Thoracic aorta endothelial cell (primary cell): ENCODE data around the gene ELAC1. TPM values are rescaled to one million over a fixed set of nuclear protein-coding genes. Genes with fewer than 3 reads are reported as not detected.

Source experiments
- small RNA-seq: library from RNA; depleted of rRNA; stranded (forward); fragments of <200 nt; gene quantifications from one replicate; pipeline ENCODE3, GENCODE V24; 2012
- total RNA-seq: library from RNA; depleted of rRNA; stranded (reverse); fragments of >200 nt; gene quantifications from 2 replicates; pipeline ENCODE4 v1.2.3, GENCODE V29; 2012

Gene ELAC1, protein sequence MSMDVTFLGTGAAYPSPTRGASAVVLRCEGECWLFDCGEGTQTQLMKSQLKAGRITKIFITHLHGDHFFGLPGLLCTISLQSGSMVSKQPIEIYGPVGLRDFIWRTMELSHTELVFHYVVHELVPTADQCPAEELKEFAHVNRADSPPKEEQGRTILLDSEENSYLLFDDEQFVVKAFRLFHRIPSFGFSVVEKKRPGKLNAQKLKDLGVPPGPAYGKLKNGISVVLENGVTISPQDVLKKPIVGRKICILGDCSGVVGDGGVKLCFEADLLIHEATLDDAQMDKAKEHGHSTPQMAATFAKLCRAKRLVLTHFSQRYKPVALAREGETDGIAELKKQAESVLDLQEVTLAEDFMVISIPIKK
- 9.2 and 9.4 TPM in 2 replicates for total RNA-seq

DNA sequence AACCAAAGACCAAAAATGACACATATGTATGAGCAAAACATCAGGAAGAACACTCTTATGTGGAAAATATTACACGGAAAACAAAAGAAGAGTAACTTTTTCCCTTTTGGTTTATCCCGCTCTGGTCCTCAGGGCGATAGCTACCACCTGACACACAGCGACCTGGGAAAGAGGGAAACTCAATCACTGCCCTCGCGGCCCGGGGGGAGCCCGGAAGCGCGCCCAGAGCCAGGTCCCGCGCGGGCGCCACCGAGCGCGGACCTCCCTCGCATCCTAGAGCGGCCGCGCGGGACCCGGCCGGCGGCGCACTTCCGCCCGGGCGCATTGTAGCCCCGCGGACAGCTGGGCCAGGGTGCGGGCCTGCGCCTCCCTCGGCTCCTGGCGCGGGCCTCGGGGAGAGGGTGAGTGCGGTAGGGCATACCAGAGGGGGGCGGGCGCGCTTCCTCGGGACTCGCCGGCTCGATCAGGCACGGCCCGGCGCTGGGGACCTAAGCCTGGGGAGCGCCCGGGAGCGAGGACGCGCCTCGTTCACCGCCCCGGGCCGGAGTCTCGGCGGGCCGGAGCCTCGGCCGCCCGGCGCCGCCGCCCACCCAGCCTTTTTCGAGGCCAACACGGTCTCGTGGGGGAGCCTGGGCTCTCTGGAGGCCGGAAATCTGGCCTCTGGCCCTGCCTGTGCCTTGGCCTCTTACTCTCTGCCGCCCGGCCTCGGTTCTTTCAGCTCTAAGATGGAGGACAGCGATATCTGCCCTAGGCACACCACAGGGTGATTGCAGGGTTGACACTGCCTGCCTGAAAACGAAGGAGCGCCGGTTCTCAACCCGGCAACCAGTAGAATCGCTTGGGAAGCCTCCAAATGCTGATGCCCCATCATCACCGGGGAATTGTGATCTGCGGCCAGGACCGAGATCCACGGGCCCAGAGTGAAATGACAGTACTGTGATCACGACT, at the start of gene ELAC1:
Gene ELAC1 (plus strand): TSS at position 327 of the 948 bp plus-strand sequence. CDS start 6,365 bp downstream, outside the sequence.

DNA sequence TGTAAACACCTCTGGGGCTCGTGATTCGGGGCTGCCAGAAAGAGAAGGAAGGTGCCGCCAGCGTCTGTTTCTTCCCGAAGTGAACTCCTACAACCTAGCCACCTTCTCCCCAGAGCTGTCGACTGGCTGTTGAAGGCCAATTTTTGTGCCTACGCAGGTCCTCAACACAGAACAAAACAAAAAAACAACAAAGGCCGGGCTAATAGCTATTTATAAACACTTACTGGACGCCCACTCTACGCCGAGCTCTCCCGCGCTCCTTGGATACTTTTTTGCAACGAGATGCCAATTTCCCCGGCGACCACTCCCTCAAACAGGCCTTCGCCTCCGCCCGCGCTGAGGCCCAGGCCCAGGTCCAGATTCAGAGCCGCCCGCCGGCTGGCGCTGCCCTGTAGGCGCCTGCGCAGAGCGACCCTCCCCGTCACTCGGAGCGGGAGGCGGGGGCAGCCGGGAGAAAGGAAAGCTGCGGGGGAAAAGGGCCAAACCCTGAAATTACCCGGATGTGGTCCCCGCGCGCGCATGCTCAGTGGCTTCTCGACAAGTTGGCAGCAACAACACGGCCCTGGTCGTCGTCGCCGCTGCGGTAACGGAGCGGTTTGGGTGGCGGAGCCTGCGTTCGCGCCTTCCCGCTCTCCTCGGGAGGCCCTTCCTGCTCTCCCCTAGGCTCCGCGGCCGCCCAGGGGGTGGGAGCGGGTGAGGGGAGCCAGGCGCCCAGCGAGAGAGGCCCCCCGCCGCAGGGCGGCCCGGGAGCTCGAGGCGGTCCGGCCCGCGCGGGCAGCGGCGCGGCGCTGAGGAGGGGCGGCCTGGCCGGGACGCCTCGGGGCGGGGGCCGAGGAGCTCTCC, 62.1 kb downstream of the ELAC1 start, which contains the start of gene SMAD4:
Gene SMAD4 (plus strand): TSS at position 520 of the 843 bp plus-strand sequence. CDS start 16,834 bp downstream, outside the sequence.

Small RNA genes within 50 kb of the gene (small RNA-seq; reads per million reads assigned to genes)
- not detected for gene RF00019

Other genes with a start within 250 kb of the ELAC1 start
- not detected in 2 replicates for gene MRO, start 148.0 kb upstream of the ELAC1 start, total RNA-seq
- gene ME2, start 88.9 kb upstream of the ELAC1 start, total RNA-seq, result 112 and 118 TPM in 2 replicates
- gene SMAD4, start 62.2 kb downstream of the ELAC1 start, total RNA-seq, result 120 and 146 TPM in 2 replicates
- gene MEX3C, start 229.6 kb downstream of the ELAC1 start, total RNA-seq, result 58.0 and 64.9 TPM in 2 replicates